Testis (tissue), 2 donors: ENCODE data around the gene TMC1.

Source experiments
- POLR2A ChIP-seq: fragments of 450-650 bp; IDR thresholded peaks from one replicate; pipeline ENCODE4 v1.6.1; 2017; ENCODE audit warnings: antibody characterized with exemption, mild to moderate bottlenecking, moderate library complexity
- TF ChIP-seq, protein P1 (sequence below), 3 experiments: fragments of 450-650 bp in 2 of 3; fragments of 200-600 bp in 1 of 3; sonication (generic) in 1 of 3; IDR thresholded peaks; one replicate each; pipeline ENCODE4 v1.5.1; 2016 to 2019; ENCODE audit warnings: antibody characterized with exemption in 3 of 3, mild to moderate bottlenecking in 2 of 3, moderate library complexity in 1 of 3

DNA sequence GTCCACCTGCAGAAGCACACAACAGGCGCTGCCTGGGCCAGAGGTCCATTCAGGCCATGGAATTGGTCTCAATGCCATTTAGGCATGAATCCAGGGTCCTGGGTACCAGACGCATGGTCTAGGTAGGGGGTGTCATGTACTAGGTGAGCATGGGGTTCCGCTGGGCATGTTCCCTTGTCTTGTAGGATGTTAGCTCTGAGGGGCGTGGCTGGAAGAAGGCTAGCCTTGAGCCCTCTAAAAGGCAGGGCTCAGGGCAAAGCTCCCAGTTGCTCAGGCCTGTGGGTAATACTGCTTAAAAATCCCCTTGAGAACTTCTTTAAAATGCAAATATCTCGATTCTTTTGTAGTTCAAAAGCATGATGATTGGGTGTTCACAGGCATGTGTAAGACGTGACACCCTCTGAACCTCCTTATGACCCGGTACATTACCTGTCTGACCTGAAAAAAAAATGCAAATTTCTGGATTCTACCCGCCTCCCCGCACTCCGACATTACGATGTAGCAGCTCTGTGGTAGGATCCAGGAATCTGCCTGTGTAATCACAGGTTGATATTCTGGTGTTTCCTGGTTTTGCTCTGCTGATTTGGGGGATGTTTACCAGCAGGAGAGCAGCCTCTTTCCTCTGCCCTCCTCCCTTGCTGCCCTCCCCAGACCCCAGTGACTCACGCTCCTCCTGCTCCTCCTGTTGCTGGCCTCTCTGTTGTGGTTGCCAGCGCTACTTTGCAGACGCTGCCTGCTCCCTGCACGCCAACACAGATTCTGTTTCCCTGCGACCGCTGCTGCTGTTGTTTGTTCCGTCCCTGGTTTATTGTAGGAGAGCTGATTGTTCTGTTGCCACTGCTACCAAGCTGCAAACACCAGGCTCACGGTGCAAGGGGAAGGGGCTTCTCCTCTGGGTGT, 5.7 kb downstream of the TMC1 start:
- TF ChIP-seq, protein P1, sequence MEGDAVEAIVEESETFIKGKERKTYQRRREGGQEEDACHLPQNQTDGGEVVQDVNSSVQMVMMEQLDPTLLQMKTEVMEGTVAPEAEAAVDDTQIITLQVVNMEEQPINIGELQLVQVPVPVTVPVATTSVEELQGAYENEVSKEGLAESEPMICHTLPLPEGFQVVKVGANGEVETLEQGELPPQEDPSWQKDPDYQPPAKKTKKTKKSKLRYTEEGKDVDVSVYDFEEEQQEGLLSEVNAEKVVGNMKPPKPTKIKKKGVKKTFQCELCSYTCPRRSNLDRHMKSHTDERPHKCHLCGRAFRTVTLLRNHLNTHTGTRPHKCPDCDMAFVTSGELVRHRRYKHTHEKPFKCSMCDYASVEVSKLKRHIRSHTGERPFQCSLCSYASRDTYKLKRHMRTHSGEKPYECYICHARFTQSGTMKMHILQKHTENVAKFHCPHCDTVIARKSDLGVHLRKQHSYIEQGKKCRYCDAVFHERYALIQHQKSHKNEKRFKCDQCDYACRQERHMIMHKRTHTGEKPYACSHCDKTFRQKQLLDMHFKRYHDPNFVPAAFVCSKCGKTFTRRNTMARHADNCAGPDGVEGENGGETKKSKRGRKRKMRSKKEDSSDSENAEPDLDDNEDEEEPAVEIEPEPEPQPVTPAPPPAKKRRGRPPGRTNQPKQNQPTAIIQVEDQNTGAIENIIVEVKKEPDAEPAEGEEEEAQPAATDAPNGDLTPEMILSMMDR (IDR thresholded peaks at IDR 0.05) = no peak
- TF ChIP-seq POLR2A = no peak
